SK-N-DZ (cell line): Measurements from ENCODE around the gene DBN1.

ENCODE experiments used
- DNase-seq: peaks from one replicate; pipeline ENCODE4 v3.0.0-alpha.2; 2015; ENCODE audit warnings: low spot score

Gene DBN1

DNA sequence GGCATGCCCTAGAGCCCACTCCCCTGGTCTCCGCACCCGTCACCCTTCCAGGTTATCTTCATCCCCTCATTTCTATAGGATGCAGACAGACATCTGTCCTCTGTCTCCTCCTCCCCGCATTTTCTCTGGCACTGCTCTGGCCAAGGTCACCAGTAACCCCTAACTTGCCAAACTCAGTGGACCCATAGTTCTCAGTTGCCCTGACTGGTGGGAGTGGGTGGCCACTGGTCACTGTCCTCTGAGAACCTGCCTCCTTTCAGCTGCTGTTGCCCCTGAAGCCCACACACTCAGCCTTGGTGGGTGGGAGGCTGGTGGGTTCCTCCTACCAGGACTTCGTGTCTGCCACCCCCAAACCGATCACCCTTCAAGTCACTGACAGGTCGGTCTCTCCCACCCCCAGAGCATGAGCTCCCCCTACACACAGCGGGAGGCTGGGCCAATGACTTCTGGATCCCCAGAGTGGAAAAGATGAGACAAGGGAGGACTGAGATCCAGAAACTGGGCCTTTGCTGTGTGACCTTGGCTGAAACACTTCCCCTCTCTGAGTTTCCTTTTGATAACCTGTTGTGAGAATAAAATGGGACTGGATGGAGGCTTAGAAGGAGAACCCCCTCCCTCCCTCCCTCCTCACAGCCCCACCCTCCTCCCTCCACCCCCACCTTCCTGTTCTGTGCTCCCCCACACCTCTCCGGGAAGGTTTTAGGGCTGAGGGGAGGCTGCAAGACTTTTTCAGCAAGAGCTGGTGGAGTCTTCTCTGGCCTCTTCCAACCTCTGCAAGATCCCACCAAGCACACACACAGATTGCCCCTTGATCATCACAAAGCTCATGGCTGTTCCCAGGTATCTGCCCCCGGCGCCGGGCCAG is 2.4 kb upstream of the DBN1 start:
- no peak for DNase-seq

DNA sequence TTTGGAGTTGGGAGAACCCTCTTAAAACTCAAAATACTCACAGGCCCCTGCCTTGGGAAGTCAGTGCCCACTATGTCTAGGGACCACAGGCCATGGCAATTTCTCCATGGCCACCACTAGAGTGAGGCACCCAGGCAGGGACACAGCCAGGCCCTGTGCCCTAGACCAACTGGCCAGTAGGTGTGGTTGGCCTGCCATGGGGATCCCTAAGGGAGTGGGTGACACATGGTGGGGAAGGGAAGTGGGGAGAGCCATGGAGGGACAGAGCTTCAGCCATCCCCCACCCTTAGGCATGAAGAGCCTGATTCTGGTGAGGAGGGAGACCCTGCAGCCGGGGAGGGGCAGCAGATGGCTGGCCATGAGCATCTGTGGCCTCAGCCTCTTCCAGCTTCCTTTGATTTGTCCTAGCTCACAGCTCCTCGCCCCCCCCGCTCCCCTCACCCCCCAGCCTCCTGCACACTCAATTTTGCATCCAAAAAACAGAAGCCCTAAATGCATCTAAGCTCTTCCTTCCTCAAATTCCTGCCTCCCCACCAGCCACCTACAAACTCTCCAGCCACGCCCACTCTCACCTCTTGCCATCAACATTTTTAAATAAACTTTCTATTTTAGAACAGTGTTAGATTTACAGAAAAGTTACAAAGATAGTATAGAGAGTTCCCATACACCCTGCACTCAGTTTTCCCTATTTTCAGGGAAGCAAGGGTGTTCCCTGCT is 1.6 kb upstream of the DBN1 start:
- no peak for DNase-seq

DNA sequence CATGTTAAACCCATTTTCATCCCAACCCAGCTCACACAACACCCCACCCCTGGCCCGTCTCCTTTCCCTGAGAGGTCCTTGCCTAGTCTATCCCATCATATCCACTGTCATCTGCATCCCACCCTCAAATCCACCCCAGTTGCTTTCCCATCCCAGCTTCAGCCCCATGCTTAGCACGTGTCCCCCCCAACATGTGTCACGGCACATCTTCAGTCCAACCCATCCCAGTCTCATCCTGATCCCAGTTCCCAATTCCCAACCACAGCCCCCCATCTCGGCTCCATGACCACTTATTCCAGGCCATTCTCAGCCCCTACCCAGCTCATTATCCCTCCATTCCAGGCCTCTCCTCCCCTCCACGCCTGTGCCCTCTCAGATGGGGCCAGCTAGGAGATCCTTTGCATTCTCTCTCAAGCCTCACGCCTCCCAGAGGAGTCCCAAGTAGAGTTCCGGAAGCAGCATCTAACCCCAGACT is 605 bp upstream of the DBN1 start:
- no peak for DNase-seq

DNA sequence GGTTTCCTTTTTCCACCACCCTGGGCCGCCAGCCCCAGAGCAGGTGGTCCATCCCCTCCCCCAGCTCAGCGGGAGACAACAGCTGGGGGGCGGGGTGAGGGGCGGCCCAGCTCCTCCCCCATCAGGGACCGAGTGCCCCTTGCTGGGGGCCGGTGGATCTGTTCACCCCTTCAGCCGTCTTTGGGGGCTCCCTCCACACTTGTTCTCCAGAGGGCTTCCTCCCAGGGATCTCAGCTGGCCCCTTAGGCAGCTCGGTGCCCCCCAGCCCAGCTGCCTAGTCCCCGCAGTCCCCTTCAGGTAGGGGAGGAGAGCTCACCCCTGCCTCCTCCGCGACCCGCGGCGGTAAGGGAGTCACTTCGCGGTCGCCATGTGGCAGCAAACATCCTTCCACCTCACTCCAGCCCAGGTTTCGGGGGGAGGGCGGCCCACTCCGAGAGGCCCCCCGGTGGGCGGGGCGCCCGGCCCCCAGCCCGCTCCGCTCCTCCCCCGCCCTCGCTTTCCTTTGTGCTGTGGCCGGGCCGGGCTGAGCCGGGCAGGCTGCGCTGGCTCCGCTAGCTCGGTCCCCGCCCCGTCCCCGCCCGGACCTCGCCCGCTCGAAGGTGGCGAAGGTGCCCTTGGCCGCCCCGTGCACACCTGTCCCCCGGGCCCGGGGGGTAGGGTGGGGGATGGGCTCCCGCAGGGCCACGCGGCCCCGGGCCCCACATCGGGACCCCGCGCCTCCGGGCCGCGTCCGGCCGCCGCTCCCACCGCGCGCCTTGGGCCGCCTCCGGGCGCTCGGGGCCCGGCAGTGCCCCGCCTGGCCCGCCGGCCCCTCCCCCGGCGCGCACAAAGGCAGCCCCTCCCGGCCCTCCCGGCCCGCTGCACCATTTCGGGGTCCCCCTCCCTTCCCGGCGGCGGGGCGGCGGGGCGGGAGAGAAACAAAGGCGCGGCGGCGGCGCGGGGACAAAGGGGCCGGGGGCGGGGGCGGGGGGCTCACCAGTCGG is 683 bp downstream of the DBN1 start:
- peak; percentile 68 for DNase-seq

DNA sequence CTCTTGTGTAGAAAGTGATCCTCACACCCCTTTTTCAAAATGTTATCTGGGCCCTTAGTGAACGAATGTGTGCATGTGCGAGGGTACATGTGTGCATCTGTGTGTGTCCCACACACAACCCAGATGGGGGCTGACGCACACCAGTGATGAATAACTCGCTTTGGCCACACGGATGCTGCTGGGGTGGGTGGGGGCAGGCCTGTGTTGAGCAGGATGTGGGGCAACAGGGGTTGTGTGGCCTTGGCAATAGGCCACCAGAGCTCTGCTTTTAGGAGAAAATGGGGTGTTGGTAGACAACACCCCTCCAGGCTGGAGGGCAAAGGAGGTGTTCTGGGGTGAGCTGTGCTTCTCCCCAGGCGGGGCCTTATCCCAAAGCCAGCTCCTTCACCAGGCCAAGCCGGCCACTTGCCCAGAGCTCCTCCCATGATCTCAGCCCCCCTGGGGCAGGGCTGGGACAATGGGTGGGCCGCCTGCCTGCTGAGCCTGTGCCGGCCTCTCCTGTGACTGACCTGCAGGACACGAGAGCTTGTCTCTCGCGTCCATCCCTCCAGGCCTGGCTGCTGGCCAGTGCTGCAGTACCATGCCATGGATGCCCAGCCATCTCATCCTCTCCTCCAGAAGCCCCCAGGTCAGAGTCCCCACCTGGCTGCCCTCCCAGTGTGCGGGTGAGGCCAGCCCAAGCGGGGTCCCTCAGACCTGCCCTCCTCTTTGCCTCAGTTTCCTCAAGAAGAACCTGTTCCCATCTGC is 1.7 kb downstream of the DBN1 start:
- DNase-seq, result no peak

DNA sequence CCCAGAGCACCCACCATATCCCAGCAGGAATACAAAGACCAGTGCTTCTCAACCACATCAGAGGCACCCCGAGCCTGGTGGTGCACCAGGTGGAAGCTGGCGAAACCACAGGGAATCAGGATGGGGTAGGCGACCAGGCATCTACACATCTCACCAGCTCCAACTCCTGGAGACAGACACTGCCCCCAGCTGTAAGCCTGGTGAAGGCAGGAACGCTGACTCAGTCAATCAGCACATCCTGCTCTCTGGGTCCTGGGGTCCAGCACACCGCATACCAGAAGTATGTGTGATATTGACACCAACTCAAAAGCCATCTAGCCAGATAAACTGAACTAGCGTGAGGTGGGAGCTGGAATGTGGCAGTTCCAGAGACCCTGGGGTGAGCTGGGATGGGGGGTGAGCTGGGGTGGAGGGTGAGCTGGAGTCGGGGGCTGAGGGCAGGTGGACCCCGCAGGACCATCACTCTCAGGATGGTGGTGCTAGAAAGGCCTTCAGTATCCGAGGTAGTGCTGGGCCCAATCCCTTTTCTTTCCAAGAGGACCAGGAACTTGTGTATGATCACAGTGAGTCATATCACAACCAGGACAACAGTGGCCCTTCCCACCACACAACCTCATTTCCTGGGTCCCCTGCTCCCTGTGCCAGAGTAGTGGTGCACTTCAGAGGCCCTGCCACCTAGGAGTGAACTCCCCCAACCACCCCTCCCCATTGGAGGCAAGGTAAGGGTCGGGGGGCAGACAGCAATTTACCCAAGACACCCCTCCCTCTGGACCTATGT is 2.5 kb downstream of the DBN1 start:
- no peak for DNase-seq

DNA sequence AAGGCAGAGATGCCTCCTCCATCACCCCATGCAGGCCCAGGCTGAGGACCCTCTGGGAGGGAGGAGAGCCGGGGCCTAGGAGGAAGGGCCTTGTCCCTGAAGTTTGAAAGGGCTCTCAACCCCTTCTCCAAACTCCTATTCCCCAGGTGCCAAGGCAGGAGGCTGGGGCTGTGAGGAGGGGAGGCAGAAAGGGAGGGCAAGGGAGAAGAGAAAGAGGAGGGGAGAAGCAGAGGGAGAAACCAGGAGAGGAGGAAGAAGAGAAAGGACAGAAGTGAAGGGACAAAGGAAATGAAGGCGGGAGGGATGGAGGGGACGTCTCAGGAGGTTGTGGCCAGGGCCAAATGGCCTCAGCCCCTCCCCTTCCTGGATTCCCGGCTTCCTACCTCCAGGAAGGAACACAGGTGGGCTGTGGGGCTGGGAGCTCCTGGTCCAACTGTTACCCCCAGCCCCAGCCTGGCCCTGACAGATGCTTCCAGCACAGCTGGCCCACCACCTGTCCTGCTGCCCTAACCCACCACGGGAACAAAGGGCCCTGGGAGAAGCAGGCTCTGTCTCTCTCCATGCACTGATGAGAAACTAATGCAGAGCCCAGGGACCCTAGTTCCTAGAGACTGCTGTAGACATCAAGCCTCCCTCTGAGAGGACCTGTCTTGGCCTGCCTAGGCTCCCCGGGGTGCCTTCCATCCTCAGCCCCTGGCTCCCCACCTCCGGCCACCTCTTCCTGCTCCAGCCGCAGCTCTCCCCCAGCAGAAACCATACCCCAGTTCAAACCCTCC is 3.5 kb downstream of the DBN1 start:
- DNase-seq, result no peak

DNA sequence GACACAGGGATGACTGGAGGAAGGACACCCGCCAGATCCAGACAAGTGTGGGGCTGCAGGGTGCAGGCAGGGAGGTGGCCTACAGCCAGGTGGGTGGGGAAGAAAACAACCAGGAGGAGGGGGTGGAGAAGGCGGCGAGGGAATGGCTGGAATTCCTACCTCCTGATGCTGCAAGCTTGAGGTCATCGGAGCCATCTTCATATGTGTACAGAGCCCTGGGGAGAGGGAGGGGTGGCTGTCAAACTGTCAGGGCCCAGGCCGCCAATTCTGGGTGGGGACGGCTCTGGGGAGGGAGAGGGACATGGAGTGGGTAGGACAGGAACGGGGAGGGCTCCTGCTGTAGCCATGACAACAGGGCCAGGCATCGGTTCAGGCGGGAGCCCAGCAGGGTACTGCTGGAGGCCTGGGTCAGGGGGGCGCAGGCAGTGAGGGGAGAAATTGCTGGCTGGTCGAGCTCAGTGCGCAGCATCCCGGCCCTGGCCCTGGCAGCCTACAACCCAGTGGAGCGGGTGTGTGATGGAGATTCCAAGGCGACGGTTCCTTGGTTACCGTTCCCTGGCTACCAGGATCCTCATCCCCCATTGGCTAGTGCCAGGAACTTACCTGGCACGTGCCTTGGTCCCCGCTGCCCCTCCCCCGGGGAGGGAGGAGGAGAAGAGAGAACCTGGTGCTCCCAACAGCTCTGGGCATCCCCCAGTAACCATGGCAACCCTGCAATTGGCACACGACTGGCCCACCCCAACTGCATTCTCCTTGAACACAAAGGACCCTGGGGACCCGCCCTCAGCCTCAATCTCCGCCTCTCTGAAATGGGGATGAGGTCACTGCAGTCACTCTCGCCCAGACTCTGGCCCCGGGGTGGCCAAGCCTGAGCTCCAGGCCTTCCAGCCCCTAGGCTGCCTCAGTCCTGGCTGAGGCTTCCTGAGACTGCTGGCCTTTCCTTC is 4.5 kb downstream of the DBN1 start:
- no peak for DNase-seq

DNA sequence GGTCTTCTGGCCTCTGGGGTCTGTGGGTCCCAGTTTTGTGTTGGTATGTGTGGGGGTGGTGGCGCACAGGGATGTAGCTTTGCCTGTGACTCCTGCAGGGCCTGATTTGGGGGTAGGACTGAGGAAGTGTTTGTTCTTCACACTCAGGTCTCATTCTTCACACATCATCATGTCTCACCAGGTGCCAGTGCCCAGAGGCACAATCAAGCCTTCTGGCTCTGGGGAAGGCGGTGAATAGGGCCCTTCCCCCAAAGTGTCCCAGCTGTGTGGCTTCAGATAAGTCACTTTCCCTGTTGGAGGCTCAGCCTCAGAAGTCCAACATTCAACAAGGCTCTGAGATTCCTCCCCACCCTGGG is 5.1 kb downstream of the DBN1 start:
- DNase-seq, result no peak

DNA sequence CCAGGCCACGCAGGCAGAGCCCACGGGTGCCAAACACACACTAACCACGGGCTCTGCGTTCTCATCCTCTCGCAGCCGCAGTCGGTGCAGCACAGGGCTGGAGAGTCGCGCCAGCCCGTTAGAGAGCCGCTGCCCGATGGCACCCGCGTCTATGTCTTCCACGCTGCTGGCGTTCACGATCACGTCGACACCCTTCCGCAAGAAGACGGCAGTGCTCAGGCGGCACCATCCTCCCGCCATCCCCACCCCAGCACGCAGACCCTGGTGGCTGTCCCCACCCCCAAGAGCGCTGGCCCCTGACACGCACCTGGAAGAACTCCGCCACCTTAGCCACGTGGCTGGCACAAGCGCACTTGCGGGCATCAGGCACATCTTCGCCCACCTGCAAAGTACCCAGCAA is 6.0 kb downstream of the DBN1 start:
- no peak for DNase-seq

DNA sequence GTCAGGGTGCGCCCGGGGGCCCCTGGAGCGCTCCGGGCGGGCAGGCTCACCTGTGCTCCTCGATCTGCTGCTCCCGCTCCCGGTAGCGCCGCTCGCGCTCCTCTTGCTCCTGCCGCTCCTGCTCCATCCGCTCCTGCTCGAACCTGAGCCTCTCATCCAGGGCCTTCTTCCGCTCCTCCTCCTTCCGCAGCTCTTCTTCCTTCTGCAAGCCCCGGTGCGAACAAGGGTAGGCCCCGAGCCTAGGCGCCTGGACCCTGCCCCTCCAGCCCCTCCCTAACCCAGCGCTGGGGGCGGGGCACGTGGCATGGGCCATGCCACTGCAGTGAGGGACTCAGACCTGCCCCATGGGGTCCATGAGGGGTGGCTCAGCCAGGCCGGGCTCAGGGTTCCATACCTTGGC is 6.6 kb downstream of the DBN1 start:
- DNase-seq, result no peak

DNA sequence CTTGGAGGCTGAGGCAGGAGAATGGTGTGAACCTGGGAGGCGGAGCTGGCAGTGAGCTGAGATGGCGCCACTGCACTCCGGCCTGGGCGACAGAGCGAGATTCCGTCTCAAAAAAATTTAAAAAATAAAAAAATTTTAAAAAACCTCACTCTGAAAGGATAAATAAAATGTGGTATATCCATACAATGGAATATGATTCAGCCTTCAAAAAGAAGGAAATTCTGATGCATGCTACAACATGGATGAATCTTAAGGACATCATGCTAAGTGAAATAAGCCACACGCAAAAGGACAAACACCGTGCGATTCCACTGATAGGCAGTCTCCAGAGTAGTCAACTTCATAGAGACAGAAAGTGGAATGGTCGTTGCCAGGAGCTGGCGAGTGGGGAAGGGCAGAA is 8.4 kb downstream of the DBN1 start:
- DNase-seq, result no peak

DNA sequence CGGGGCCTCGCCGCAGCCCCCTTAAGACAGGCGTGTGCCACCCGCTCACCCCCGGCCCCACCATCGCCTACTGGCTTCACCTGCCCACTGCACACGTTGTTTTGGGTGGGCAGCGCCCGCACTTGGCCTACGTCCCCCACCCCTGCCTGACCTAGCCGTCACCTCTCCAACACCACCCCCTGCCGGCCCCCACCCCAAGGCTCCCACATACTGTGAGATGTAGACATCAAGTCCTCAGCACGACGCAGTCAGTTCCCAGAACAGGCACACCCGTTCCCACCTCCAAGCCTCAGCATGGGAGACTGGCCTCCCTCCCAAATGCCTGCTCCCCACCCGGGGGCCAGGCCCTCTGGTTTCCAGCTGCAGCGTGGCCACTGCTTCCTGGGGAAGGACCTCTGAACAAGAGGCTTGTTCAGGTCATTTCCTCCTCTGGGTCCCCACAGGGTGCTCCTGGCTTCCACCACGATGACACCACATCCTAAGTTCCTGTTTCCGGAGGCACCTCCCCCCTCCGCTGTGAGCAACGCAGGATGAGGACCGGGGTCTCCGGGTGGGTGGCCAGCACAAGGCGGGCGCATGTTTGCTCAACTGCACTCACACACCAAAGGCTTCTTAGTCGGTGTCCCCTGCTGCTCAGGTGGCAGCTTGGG is 11.3 kb downstream of the DBN1 start:
- DNase-seq, result no peak

DNA sequence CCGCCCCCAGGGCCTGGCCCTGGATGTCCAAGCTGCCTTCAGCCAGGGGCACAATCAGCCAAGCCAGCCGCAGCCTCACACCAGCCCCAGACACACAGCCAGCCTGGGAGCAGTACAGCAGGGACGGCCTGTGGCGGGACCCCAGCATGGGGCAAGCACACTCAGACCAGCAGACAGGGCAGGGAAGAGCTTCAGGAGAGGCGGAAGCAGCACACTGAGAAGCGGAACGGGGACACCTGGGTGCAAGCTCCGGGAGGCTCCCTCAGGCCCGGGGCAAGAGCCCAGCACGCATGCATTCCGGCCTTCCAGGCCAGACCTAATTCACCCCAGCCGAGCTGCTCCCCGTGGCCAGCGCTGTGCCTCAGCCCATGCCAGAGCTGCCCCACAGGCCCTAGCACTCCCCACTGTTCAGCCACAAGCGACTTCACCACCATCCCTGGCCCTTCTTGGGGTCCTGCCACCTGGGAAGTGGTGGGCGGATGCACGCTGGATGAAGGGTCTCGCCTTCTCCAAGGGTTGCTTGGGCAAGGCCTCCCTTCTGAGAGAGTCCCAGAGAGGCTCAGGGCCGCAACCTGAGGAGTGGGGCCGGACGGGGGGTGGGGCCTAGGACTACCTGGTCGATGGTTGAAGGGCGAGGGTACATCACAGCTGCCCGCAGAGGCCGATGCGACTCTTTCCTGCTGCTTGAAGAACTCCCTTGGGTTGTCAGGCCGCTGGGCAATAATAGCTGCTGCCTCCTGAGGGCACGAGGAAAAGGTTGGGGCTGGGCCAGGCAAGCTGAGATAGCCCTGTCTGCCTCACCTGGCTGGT is 13.4 kb downstream of the DBN1 start:
- DNase-seq, result no peak

DNA sequence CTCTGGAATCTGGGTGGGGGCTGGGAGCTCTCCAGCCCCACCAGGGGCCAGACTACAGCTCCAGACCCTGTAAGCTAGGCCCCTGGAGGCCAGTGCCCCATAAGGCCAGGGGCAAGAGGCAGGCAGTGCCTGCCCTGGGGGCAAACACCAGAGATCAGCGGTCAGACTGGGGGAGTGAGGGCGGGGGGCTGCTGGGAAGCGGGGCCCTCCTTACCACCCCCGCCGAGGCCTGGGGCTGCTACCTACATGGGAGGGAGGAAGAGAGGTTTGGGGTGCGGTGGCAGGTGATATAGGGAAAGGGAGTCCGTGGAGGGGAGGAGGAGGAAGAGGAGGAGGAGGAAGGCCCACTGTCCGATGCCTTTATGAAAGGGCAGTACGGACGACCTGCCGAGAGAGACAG is 14.1 kb downstream of the DBN1 start:
- no peak for DNase-seq

DNA sequence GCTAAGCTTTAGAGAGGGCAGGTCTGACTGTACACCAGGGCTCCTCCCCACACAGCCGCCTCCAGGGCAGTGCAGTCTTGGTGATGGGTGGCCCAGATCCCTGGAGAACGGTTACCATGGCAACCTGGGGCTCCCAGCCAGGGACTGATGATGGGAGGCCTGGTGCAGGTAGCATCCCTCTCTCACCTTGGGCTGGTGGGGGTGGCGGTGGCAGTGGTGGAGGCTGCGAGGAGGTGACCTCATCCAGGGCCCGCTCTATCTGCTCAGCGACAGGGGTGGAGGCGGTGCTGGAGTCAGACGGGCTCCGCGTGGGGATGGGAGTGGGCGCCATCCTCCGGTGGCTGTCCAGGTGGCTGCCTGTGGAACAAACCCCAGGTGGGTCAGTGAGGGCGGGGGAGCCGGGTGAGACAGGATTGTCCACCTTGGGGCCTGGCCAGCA is 14.5 kb downstream of the DBN1 start:
- DNase-seq, result peak; percentile 76
